GM21381 (cell line): ENCODE data around the gene TRIM65.

Experiments
- ATAC-seq: cut with Tn5 transposase; IDR thresholded peaks from one replicate; pipeline ENCODE4 v1.9.1; 2021; ENCODE audit warnings: mild to moderate bottlenecking, moderate library complexity; ENCODE audit not compliant: unreplicated experiment

TRIM65 gene

GRCh38 chr17:75917141-75917916 lies 20.6 kb upstream of the TRIM65 start:
- ATAC-seq = no peak

- ATAC-seq = no peak
Observed at GRCh38 chr17:75915268-75915667, 18.5 kb upstream of the TRIM65 start.

- ATAC-seq = no peak
Observed at GRCh38 chr17:75914643-75915267, 18.0 kb upstream of the TRIM65 start.

GRCh38 chr17:75913537-75914210 lies 16.9 kb upstream of the TRIM65 start:
- no peak for ATAC-seq

- no peak for ATAC-seq
Observed at GRCh38 chr17:75910699-75911098, 13.9 kb upstream of the TRIM65 start.

GRCh38 chr17:75909812-75910274 lies 13.1 kb upstream of the TRIM65 start:
- ATAC-seq = no peak

GRCh38 chr17:75909051-75909811 lies 12.5 kb upstream of the TRIM65 start:
- ATAC-seq = no peak

GRCh38 chr17:75908201-75908600 lies 11.4 kb upstream of the TRIM65 start:
- ATAC-seq = no peak

GRCh38 chr17:75906143-75906884 lies 9.6 kb upstream of the TRIM65 start:
- ATAC-seq = no peak

- ATAC-seq = peak; percentile 98
Observed at GRCh38 chr17:75904749-75905521, 8.2 kb upstream of the TRIM65 start, which contains the start of gene MRPL38. Gene MRPL38, minus strand, starts transcription at chr17:75904884. Its CDS starts 9 bp downstream, at chr17:75904875.

GRCh38 chr17:75902406-75902805 lies 5.7 kb upstream of the TRIM65 start:
- ATAC-seq = no peak

- ATAC-seq = no peak
Observed at GRCh38 chr17:75901727-75902126, 5.0 kb upstream of the TRIM65 start.

GRCh38 chr17:75900691-75901533 lies 4.2 kb upstream of the TRIM65 start:
- ATAC-seq = no peak

- ATAC-seq = no peak
Observed at GRCh38 chr17:75899767-75900468, 3.2 kb upstream of the TRIM65 start.

- ATAC-seq = no peak
Observed at GRCh38 chr17:75899353-75899752, 2.6 kb upstream of the TRIM65 start.

GRCh38 chr17:75898791-75899190 lies 2.0 kb upstream of the TRIM65 start:
- no peak for ATAC-seq

- no peak for ATAC-seq
Observed at GRCh38 chr17:75898065-75898464, 1.3 kb upstream of the TRIM65 start.
